Activated T-helper 1 cell treated with anti-CD3 and anti-CD28 coated beads, Interleukin-12 subunit alpha, Interleukin-12 subunit beta, Interleukin-2, Interleukin-4 antibody, amounts not matched to agents 30 ng/mL and 10 ng/mL and 1 ng/mL, durations not matched to agents 14 hours and 24 hours and 36 hours (primary cell): ENCODE data around the gene YPEL3. TPM values are rescaled to one million over a fixed set of nuclear protein-coding genes. Genes with fewer than 3 reads are reported as not detected.

Source experiments
- DNase-seq: peaks from one replicate; pipeline ENCODE4 v3.0.0; 2021; ENCODE audit warnings: low spot score
- H3K27ac Mint-ChIP-seq: one replicate; pipeline ENCODE4 v1.8.0; 2021; ENCODE audit warnings: mild to moderate bottlenecking, mixed read lengths
- H3K27me3 Mint-ChIP-seq: one replicate; pipeline ENCODE4 v1.8.0; 2022; ENCODE audit warnings: mild to moderate bottlenecking, moderate library complexity, mixed read lengths; ENCODE audit not compliant: insufficient read depth
- H3K36me3 Mint-ChIP-seq: one replicate; pipeline ENCODE4 v1.8.0; 2021; ENCODE audit warnings: low read depth, mixed read lengths
- H3K4me1 Mint-ChIP-seq: one replicate; pipeline ENCODE4 v1.8.0; 2021; ENCODE audit warnings: low read depth, mixed read lengths
- H3K4me3 Mint-ChIP-seq: one replicate; pipeline ENCODE4 v1.8.0; 2021; ENCODE audit warnings: mild to moderate bottlenecking, moderate library complexity, mixed read lengths
- H3K9me3 Mint-ChIP-seq: one replicate; pipeline ENCODE4 v1.8.0; 2021; ENCODE audit warnings: mixed read lengths
- intact Hi-C: fragments of 100-400 bp; cut with micrococcal nuclease; formaldehyde crosslinking; loops from one replicate; pipeline ENCODE4 v1.15.1; 2024
- total RNA-seq: library from RNA; stranded (reverse); gene quantifications from 2 replicates; pipeline ENCODE4 v1.2.3, GENCODE V29; 2022

YPEL3 gene
- total RNA-seq, 1 donor from 2014 or later: 15.1 TPM

GRCh38 chr16:30113711-30114333 is 17.8 kb upstream of the YPEL3 start:
- Mint-ChIP-seq H3K27me3 (no peaks in the 10 kb centered on the region), H3K4me1 (no peaks in the 10 kb centered on the region), H3K36me3 (peaks cover 9% of the 10 kb centered on the region), H3K27ac (peak overlapping the region; percentile 40), H3K4me3 (no peak overlapping the region), H3K9me3 (no peaks in the 10 kb centered on the region)
- intact Hi-C loops: no loop called here
- no peak for DNase-seq

- DNase-seq: no peak
- Mint-ChIP-seq H3K36me3 (peaks cover 9% of the 10 kb centered on the region), H3K27ac (peak within 1 kb of the TSS; percentile 40), H3K27me3 (no peaks in the 10 kb centered on the region), H3K9me3 (no peaks in the 10 kb centered on the region), H3K4me1 (no peaks in the 10 kb centered on the region), H3K4me3 (no peak within 1 kb of the TSS)
- intact Hi-C loops: no loop called here
Observed at GRCh38 chr16:30113031-30113710, 17.2 kb upstream of the YPEL3 start, which contains the start of gene GDPD3. GDPD3 (minus strand) TSS chr16:30113537; CDS start chr16:30113478, 59 bp downstream.

GRCh38 chr16:30112197-30113030 is 16.4 kb upstream of the YPEL3 start:
- Mint-ChIP-seq H3K4me3 (no peak overlapping the region), H3K27ac (no peak overlapping the region), H3K9me3 (no peaks in the 10 kb centered on the region), H3K4me1 (no peaks in the 10 kb centered on the region), H3K27me3 (no peaks in the 10 kb centered on the region), H3K36me3 (peaks cover 9% of the 10 kb centered on the region)
- DNase-seq: peak; percentile 45
- intact Hi-C loops: loop anchor here (1.0 kb wide), 1 partner anchor 20 kb away; no protein-coding TSS in a partner anchor

- Mint-ChIP-seq H3K36me3 (peaks cover 14% of the 10 kb centered on the region), H3K4me3 (no peak overlapping the region), H3K27me3 (no peaks in the 10 kb centered on the region), H3K27ac (peak overlapping the region; percentile 27), H3K4me1 (no peaks in the 10 kb centered on the region), H3K9me3 (no peaks in the 10 kb centered on the region)
- DNase-seq: no peak
- intact Hi-C loops: no loop called here
Observed at GRCh38 chr16:30110661-30111060, 14.6 kb upstream of the YPEL3 start.

GRCh38 chr16:30108059-30108850 is 12.2 kb upstream of the YPEL3 start:
- no peaks in the 10 kb centered on the region for H3K27me3 Mint-ChIP-seq
- H3K4me3 Mint-ChIP-seq: no peak overlapping the region
- H3K27ac Mint-ChIP-seq: no peak overlapping the region
- peaks cover 23% of the 10 kb centered on the region for H3K36me3 Mint-ChIP-seq
- intact Hi-C loops: no loop called here
- no peaks in the 10 kb centered on the region for H3K4me1 Mint-ChIP-seq
- DNase-seq: no peak
- no peaks in the 10 kb centered on the region for H3K9me3 Mint-ChIP-seq

GRCh38 chr16:30104492-30104891 is 8.5 kb upstream of the YPEL3 start:
- Mint-ChIP-seq H3K4me1 (no peaks in the 10 kb centered on the region), H3K36me3 (peaks cover 16% of the 10 kb centered on the region), H3K27ac (no peak overlapping the region), H3K4me3 (no peak overlapping the region), H3K27me3 (no peaks in the 10 kb centered on the region), H3K9me3 (no peaks in the 10 kb centered on the region)
- DNase-seq: no peak
- intact Hi-C loops: no loop called here

- Mint-ChIP-seq H3K27ac (no peak overlapping the region), H3K4me3 (no peak overlapping the region), H3K9me3 (no peaks in the 10 kb centered on the region), H3K4me1 (no peaks in the 10 kb centered on the region), H3K36me3 (peaks cover 16% of the 10 kb centered on the region), H3K27me3 (no peaks in the 10 kb centered on the region)
- intact Hi-C loops: no loop called here
- no peak for DNase-seq
Observed at GRCh38 chr16:30104090-30104489, 8.1 kb upstream of the YPEL3 start.

- Mint-ChIP-seq H3K27me3 (no peaks in the 10 kb centered on the region), H3K36me3 (peaks cover 18% of the 10 kb centered on the region), H3K9me3 (peaks cover 22% of the 10 kb centered on the region), H3K4me3 (peak overlapping the region; percentile 76), H3K4me1 (peaks cover 24% of the 10 kb centered on the region), H3K27ac (peak overlapping the region; percentile 87)
- intact Hi-C loops: loop anchor here (1.0 kb wide), 3 partner anchors 21 to 553 kb away; partner anchors contain the start of genes ALDOA and PRR14
- DNase-seq: no peak
Observed at GRCh38 chr16:30096862-30097563, 1.0 kb upstream of the YPEL3 start.

GRCh38 chr16:30095166-30096078 is 591 bp downstream of the YPEL3 start:
- H3K9me3 Mint-ChIP-seq: peaks cover 22% of the 10 kb centered on the region
- intact Hi-C loops: loop anchor here (1.0 kb wide), 3 partner anchors 19 to 555 kb away; partner anchors contain the start of genes ALDOA and PRR14

GRCh38 chr16:30094541-30095165 is 1.4 kb downstream of the YPEL3 start:
- DNase-seq: no peak
- peak overlapping the region; percentile 88 for H3K4me3 Mint-ChIP-seq
- H3K9me3 Mint-ChIP-seq: peaks cover 22% of the 10 kb centered on the region
- H3K27me3 Mint-ChIP-seq: no peaks in the 10 kb centered on the region
- H3K27ac Mint-ChIP-seq: peak overlapping the region; percentile 88
- intact Hi-C loops: loop anchor here (5.0 kb wide), 1 partner anchor 313 kb away; the partner anchor contains the start of gene ZNF771
- peaks cover 15% of the 10 kb centered on the region for H3K36me3 Mint-ChIP-seq
- H3K4me1 Mint-ChIP-seq: peaks cover 40% of the 10 kb centered on the region

More at GRCh38 chr16:30095166-30096078, 591 bp downstream of the YPEL3 start:
- Mint-ChIP-seq H3K27me3 (no peaks in the 10 kb centered on the region), H3K27ac (peak overlapping the region; percentile 88), H3K4me3 (peak overlapping the region; percentile 88), H3K4me1 (peaks cover 32% of the 10 kb centered on the region), H3K36me3 (peaks cover 15% of the 10 kb centered on the region)
- no peak for DNase-seq
